GM19395 (cell line): ENCODE measurements around the gene ZBTB34.

Experiments used
- ATAC-seq: cut with Tn5 transposase; IDR thresholded peaks from one replicate; pipeline ENCODE4 v1.9.1; 2021; ENCODE audit warnings: mild to moderate bottlenecking, moderate library complexity; ENCODE audit not compliant: unreplicated experiment

The ZBTB34 gene

GRCh38 chr9:126915846-126916543, 55.6 kb downstream of the ZBTB34 start:
- ATAC-seq, result no peak

- ATAC-seq, result no peak
Observed at GRCh38 chr9:126916909-126917308, 56.5 kb downstream of the ZBTB34 start.

GRCh38 chr9:126919193-126919592, 58.8 kb downstream of the ZBTB34 start:
- ATAC-seq, result no peak

- no peak for ATAC-seq
Observed at GRCh38 chr9:126925876-126926275, 65.4 kb downstream of the ZBTB34 start.

GRCh38 chr9:126926364-126926763, 65.9 kb downstream of the ZBTB34 start:
- ATAC-seq, result no peak

GRCh38 chr9:126927419-126927818, 67.0 kb downstream of the ZBTB34 start:
- ATAC-seq, result no peak

GRCh38 chr9:126932871-126933321, 72.5 kb downstream of the ZBTB34 start:
- ATAC-seq, result no peak

- ATAC-seq, result no peak
Observed at GRCh38 chr9:126933334-126933980, 73.0 kb downstream of the ZBTB34 start.

- no peak for ATAC-seq
Observed at GRCh38 chr9:126934441-126934840, 74.0 kb downstream of the ZBTB34 start.
